Endothelial cell of hepatic sinusoid (primary cell): ENCODE results near the gene NOL3.
"Not testable (repeated sequence)": the region's sequence is repeated elsewhere in the genome, so short reads cannot be mapped to it uniquely, and the experiment has no call there.

Experiments used
- in situ Hi-C: cut with HindIII; loops from 2 replicates; pipeline ENCODE4 v1.10.0; 2017; ENCODE audit warnings: low sequenced_read_pairs

Gene NOL3

DNA sequence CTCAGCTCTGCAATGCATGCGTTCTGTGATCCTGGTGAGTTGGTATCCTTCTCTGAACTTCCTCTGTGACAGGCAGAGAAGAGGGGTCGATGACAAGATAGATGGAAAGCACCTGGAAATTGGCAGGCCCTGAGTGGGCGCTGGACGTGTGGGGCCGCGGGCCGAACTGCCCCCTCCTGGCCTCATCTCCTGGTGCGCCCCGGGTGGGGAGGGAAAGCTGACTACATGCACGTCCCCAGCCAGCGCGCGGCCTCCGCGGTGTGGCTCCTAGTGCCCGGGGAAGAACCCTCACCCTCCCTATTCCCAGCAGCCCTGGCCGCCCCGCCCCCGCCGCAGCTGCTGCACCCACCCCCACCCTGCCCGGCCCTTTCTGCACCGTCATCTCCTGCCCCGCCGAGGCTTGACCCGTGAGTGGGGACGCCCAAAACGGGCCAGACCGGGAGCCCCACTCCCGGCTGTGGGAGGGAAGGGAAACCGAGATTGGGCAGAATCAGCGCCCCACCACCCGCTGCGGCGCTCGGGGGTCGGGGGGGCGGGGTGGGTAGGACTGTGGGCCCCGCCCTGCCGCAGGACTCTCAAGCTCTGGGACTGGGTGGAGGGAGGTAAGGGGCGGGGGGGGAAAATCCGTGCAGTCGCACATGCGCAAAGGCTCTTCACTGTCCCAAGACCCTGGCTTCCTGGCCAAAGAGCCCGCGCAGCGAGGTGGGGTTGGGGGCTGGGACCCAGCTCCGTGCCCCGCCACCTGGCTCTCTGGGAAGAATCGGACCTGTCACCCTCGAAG is at the start of gene NOL3:
NOL3 (plus strand) TSS at position 371 of the 781 bp plus-strand sequence.
- in situ Hi-C loops: no loop called here

- in situ Hi-C loops: not testable (repeated sequence)
These were observed 47.5 kb upstream of the NOL3 start for GRCh38 chr16:67122799-67123198.

GRCh38 chr16:67128417-67128816 is 41.9 kb upstream of the NOL3 start:
- in situ Hi-C loops: no loop called here

GRCh38 chr16:67128887-67129286 is 41.5 kb upstream of the NOL3 start:
- in situ Hi-C loops: no loop called here

DNA sequence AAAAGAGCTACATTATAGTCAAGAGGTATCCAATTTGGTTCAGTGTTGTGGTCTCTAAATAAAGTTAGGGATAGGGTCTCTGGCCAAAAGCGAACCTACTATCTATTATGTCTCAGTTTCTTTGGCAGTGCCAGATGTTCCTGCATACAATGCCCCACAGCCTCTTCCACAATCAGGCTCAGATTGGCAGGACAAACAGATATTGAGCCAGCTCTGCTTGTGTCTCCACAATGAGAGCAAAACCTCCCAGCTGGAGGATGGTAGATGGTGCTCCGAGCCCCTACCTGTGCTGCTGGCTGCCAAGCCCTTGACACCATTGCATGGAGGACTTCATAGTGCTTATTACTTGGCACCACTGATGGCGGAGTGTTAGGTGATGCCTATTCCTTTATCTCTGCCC is 40.9 kb upstream of the NOL3 start:
- in situ Hi-C loops: no loop called here

DNA sequence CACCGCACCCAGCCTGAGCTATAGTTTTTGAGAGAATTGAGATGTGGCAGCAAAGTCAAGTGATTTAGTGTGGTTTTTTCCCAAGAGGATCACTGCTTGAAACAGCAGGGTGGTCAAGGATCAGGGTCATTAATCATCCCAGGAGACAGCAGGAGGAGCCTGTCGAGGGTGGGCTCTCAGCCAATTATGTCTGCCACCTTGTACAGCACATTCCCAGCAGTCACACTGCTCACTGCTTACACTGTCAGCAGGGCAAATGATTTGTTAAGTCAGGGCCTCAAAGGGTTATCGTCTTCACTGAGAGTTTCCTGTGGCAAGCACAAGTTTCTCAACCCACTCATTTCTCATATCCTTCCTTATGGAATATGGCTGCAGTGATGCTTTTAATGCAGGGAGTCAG is 32.7 kb upstream of the NOL3 start:
- in situ Hi-C loops: no loop called here

DNA sequence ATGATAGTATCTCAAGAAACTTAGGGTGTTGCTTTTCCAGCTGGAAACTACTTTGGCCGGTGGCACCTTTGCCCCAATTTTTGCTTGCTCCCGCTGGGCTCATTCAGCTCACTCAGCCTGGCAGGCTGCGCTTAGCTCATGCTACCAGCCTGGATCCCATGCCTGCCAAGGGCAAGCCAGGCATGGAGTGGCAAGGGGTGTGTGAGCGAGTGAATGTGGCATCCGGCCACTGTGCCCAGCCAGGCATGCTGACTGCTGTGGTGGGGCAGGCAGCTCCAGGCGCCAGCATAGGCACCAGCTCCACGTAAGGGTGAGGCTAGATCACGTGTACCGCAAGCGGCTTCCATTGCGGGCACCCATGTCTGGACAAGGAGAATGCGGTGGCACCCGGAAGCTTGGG is 28.9 kb upstream of the NOL3 start:
- in situ Hi-C loops: no loop called here

DNA sequence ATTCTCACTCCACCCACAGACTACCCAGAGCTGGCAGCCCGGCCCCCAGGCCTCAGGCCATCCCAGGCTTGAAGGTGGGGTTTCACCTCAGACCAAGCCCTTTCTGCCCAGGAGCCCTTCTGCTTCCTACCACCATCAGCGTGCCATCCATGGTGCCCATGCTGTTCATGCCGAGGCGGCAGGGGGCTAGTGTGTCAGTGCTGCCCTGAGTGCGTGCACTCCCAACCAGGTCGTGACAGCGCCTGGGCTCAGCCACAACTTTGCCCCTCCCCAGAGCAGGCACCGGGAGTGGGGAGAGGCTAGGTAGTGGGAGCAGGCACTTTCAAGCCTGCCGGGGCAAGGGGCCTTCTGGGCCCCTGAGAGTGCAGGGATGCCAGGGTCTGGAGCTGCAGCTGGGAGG is 28.0 kb upstream of the NOL3 start:
- in situ Hi-C loops: no loop called here

- in situ Hi-C loops: no loop called here
These were observed 25.4 kb upstream of the NOL3 start for GRCh38 chr16:67144943-67145342.

- in situ Hi-C loops: no loop called here
These were observed 24.6 kb upstream of the NOL3 start for GRCh38 chr16:67145746-67146145.

- in situ Hi-C loops: no loop called here
These were observed 23.6 kb upstream of the NOL3 start for GRCh38 chr16:67146523-67147357.

GRCh38 chr16:67147437-67148140 is 22.7 kb upstream of the NOL3 start:
- in situ Hi-C loops: no loop called here

- in situ Hi-C loops: no loop called here
These were observed 22.1 kb upstream of the NOL3 start for GRCh38 chr16:67148221-67148620.

DNA sequence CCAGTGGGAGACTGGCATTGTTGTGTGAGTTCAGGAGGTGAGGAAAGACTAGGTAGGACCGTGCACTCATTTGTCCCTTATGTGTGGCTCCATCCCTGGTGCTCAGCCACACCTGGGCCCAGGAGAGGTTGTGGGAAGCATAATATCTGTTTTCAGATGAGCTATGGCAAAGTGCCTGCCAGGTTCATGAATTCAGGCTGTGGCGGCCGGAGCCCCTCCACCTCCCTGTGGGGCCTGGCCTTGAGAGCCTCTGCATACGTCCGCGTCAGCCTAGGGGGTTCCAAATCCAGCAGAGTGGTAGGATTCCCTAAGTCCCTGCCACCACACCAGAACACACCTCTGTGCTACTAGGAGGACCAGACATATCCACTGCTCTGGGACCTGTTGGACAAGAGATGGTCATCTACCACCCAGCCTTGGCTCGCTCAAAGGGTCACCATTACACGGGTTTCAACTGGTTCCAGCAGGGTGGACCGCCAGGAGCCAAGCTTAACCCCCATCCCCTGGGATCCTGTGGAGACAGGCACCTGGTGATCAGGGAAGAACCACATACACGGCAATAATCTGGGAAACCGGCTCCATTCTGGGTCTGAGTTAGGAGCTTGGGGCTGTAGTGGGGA is 21.6 kb upstream of the NOL3 start:
- in situ Hi-C loops: no loop called here

GRCh38 chr16:67149276-67150046 is 20.9 kb upstream of the NOL3 start:
- in situ Hi-C loops: no loop called here

DNA sequence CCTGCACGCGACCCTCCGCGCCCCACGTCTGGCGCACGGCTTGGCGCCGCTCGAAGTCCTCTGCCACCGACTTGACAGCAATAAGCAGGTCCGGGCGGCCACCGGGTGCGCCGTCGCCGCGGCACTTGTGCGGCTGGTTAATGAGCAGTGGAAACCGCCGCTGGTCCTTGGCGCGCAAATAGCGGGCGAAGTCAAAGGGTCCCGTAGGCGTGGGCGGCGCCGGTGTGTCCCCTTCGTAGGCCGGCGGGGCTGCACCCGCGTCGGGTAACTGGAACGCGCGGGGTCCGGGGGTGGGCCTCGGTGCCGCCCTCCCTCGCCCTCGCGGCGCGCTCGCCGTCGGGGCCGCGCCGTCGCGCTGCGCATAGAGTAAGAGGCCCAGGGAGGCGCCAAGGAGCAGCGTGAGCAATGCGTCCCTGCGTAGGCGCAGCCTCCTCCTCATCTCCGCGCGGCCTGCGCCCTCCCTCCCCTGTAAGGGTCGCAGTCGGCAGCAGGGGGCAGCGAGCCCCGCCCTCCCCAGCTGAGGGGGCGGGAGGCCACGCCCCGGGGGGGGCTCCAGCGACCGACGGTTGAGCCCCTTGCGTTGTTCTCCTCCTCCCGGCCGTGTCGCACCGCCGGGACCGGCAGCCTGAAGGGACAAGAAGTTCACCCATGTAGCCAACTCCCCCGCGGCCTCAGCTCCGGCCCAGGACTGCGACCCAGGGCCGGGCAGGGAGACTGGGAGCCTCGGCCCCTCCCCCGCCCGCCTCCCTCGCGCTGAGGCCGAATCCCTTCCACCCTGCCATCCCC is 20.1 kb upstream of the NOL3 start:
- in situ Hi-C loops: no loop called here

DNA sequence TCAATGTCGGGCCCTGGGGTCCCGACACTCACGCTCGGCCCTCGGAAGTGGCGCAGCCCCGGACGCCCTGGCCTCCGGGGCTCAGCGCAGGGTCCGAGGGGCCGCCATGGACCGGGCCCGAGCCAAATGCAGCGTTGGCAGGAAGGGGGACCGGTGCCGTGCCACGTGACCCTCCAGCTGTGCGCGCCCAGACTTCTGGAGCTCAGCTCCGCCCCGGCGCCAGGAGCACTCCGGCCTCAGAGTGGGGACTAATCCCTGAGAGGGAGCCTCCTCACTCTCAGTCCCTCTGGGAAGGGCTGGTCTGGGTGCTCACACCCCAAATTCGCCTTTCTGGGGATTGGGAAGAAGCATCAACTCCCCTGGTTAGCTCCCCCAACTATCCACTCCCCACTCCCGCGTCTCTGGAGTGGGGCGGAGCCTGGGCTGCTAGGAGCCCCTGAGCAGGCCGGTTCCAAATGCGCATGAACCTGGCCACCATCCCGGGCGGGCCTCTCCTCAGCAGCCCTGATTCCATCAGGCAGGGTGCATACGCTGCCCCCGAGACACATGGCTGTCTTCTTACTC is 19.4 kb upstream of the NOL3 start, which contains the start of gene B3GNT9:
B3GNT9 (minus strand) TSS at position 166 of the 564 bp plus-strand sequence. CDS start 513 bp downstream, outside the sequence.
- in situ Hi-C loops: no loop called here

DNA sequence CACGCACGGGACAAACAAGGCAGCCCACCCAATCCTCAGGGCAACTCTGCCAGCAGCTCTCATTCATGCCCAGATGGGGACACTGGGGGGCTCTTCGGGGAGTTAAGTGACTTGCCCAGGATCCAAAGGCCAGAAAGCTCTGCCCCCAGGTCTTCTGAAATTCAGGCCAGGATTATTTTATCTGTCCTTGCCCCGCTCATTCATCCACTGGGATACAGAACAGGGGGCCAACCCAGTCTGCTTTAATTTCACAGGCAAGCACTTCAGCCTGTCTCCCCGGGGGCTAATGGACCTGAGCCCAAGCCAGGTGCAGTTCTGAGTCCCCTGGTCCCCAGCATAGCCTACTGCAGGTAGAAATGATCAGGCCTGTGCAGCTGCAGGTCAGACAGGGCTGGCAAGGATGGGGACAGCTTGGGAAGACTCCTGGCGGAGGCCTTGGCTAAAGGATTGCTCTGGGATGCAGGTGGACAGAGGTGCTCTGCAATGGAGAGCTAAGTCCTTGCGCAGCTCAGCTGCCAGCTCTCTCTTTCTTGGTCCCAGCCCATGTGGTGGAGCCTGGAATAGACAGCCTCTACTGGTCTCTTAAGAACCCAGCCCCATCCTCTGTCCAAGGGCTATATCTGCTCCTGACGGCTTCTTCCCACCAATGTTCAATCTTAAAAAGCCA is 18.8 kb upstream of the NOL3 start:
- in situ Hi-C loops: no loop called here
